GM19043 (cell line): ENCODE data around the gene KCNMA1.

ENCODE experiments used
- ATAC-seq: cut with Tn5 transposase; IDR thresholded peaks from one replicate; pipeline ENCODE4 v1.9.1; 2021; ENCODE audit warnings: low read depth; ENCODE audit not compliant: unreplicated experiment

KCNMA1 gene

GRCh38 chr10:77240041-77240652 is 397.5 kb downstream of the KCNMA1 start:
- ATAC-seq, result no peak

- no peak for ATAC-seq
These were observed 400.5 kb downstream of the KCNMA1 start for GRCh38 chr10:77237120-77237519.

GRCh38 chr10:77236700-77237099 is 400.9 kb downstream of the KCNMA1 start:
- no peak for ATAC-seq

- ATAC-seq, result no peak
These were observed 401.6 kb downstream of the KCNMA1 start for GRCh38 chr10:77236029-77236428.

GRCh38 chr10:77234599-77234998 is 403.0 kb downstream of the KCNMA1 start:
- ATAC-seq, result no peak

- ATAC-seq, result no peak
These were observed 404.1 kb downstream of the KCNMA1 start for GRCh38 chr10:77233466-77233865.

- no peak for ATAC-seq
These were observed 405.6 kb downstream of the KCNMA1 start for GRCh38 chr10:77231884-77232610.

- no peak for ATAC-seq
These were observed 406.2 kb downstream of the KCNMA1 start for GRCh38 chr10:77231375-77231774.

- no peak for ATAC-seq
These were observed 407.4 kb downstream of the KCNMA1 start for GRCh38 chr10:77230194-77230593.

GRCh38 chr10:77229704-77230103 is 407.9 kb downstream of the KCNMA1 start:
- no peak for ATAC-seq

- no peak for ATAC-seq
These were observed 409.0 kb downstream of the KCNMA1 start for GRCh38 chr10:77228559-77228958.

GRCh38 chr10:77226853-77227565 is 410.6 kb downstream of the KCNMA1 start:
- no peak for ATAC-seq

GRCh38 chr10:77226452-77226851 is 411.2 kb downstream of the KCNMA1 start:
- no peak for ATAC-seq

- ATAC-seq, result no peak
These were observed 411.6 kb downstream of the KCNMA1 start for GRCh38 chr10:77226020-77226419.

GRCh38 chr10:77223526-77224460 is 413.8 kb downstream of the KCNMA1 start:
- ATAC-seq, result no peak

- no peak for ATAC-seq
These were observed 417.5 kb downstream of the KCNMA1 start for GRCh38 chr10:77220150-77220549.

- ATAC-seq, result no peak
These were observed 418.6 kb downstream of the KCNMA1 start for GRCh38 chr10:77219046-77219445.

GRCh38 chr10:77214799-77215198 is 422.8 kb downstream of the KCNMA1 start:
- ATAC-seq, result no peak

- no peak for ATAC-seq
These were observed 425.0 kb downstream of the KCNMA1 start for GRCh38 chr10:77212632-77213031.

- no peak for ATAC-seq
These were observed 427.0 kb downstream of the KCNMA1 start for GRCh38 chr10:77210645-77211044.
